HEK293 (cell line): ENCODE measurements around the gene IL6R.

Source experiments
- GLI2 ChIP-seq: fragments of 450-650 bp; formaldehyde crosslinking; IDR thresholded peaks from 2 replicates; pipeline ENCODE4; 2017; ENCODE audit warnings: missing biosample characterization, missing genetic modification characterization, low read depth, borderline replicate concordance
- GLIS2 ChIP-seq: fragments of 450-650 bp; formaldehyde crosslinking; IDR thresholded peaks from 2 replicates; pipeline ENCODE4 v1.5.1; 2016; ENCODE audit warnings: missing biosample characterization, missing genetic modification characterization
- KLF16 ChIP-seq: fragments of 450-650 bp; formaldehyde crosslinking; IDR thresholded peaks from 2 replicates; pipeline ENCODE4 v1.5.1; 2017; ENCODE audit warnings: missing biosample characterization, missing genetic modification characterization
- KLF8 ChIP-seq: fragments of 450-650 bp; formaldehyde crosslinking; IDR thresholded peaks from 2 replicates; pipeline ENCODE4 v1.5.1; 2016; ENCODE audit warnings: missing biosample characterization, missing genetic modification characterization
- MEIS1 ChIP-seq: sonication (generic); formaldehyde crosslinking; IDR thresholded peaks from 2 replicates; pipeline ENCODE4 v1.8.1; 2022; ENCODE audit warnings: missing genetic modification reagents, mild to moderate bottlenecking, borderline replicate concordance
- SCRT1 ChIP-seq: fragments of 450-650 bp; formaldehyde crosslinking; IDR thresholded peaks from 2 replicates; pipeline ENCODE4 v1.5.1; 2016; ENCODE audit warnings: missing biosample characterization, missing genetic modification characterization, borderline replicate concordance
- ZBTB7A ChIP-seq: fragments of 450-650 bp; formaldehyde crosslinking; IDR thresholded peaks from 2 replicates; pipeline ENCODE4 v1.5.1; 2016; ENCODE audit warnings: low read depth, missing biosample characterization, missing genetic modification characterization
- ZFP69B ChIP-seq: fragments of 450-650 bp; formaldehyde crosslinking; IDR thresholded peaks from 2 replicates; pipeline ENCODE4 v1.5.1; 2016; ENCODE audit warnings: missing biosample characterization, missing genetic modification characterization
- ZNF10 ChIP-seq: fragments of 450-650 bp; formaldehyde crosslinking; IDR thresholded peaks from 2 replicates; pipeline ENCODE4 v1.5.1; 2017; ENCODE audit warnings: missing biosample characterization, missing genetic modification characterization
- ZNF16 ChIP-seq: fragments of 450-650 bp; formaldehyde crosslinking; IDR thresholded peaks from 2 replicates; pipeline ENCODE4 v1.5.1; 2016; ENCODE audit warnings: low read depth, missing biosample characterization, missing genetic modification characterization
- ZNF169 ChIP-seq: fragments of 450-650 bp; formaldehyde crosslinking; IDR thresholded peaks from 2 replicates; pipeline ENCODE4 v1.5.1; 2016; ENCODE audit warnings: missing biosample characterization, missing genetic modification characterization
- ZNF174 ChIP-seq: fragments of 450-650 bp; formaldehyde crosslinking; IDR thresholded peaks from 2 replicates; pipeline ENCODE4 v1.5.0; 2017; ENCODE audit warnings: missing biosample characterization, mild to moderate bottlenecking, missing genetic modification characterization
- ZNF184 ChIP-seq: fragments of 450-650 bp; IDR thresholded peaks from 2 replicates; pipeline ENCODE4 v1.5.1; 2018; ENCODE audit warnings: missing biosample characterization, mild to moderate bottlenecking, missing genetic modification characterization
- ZNF19 ChIP-seq: fragments of 450-650 bp; formaldehyde crosslinking; IDR thresholded peaks from 2 replicates; pipeline ENCODE4; 2016; ENCODE audit warnings: missing biosample characterization, missing genetic modification characterization, low read depth
- ZNF214 ChIP-seq: fragments of 450-650 bp; formaldehyde crosslinking; IDR thresholded peaks from 2 replicates; pipeline ENCODE4 v1.5.1; 2017; ENCODE audit warnings: missing biosample characterization, mild to moderate bottlenecking, missing genetic modification characterization, borderline replicate concordance
- ZNF24 ChIP-seq: fragments of 450-650 bp; formaldehyde crosslinking; IDR thresholded peaks from 2 replicates; pipeline ENCODE4 v1.5.1; 2016; ENCODE audit warnings: missing biosample characterization, missing genetic modification characterization
- ZNF266 ChIP-seq: fragments of 450-650 bp; formaldehyde crosslinking; IDR thresholded peaks from 2 replicates; pipeline ENCODE4 v1.5.1; 2016; ENCODE audit warnings: missing biosample characterization, missing genetic modification characterization, low read depth
- ZNF341 ChIP-seq: fragments of 450-650 bp; formaldehyde crosslinking; IDR thresholded peaks from 2 replicates; pipeline ENCODE4; 2016; ENCODE audit warnings: low read depth, missing biosample characterization, missing genetic modification characterization
- ZNF37A ChIP-seq: fragments of 450-650 bp; IDR thresholded peaks from 2 replicates; pipeline ENCODE4 v1.5.1; 2018; ENCODE audit warnings: missing biosample characterization, missing genetic modification characterization
- ZNF404 ChIP-seq: fragments of 450-650 bp; formaldehyde crosslinking; IDR thresholded peaks from 2 replicates; pipeline ENCODE4 v1.5.1; 2017; ENCODE audit warnings: missing biosample characterization, missing genetic modification characterization
- ZNF426 ChIP-seq: fragments of 450-650 bp; formaldehyde crosslinking; IDR thresholded peaks from 2 replicates; pipeline ENCODE4 v1.5.1; 2017; ENCODE audit warnings: missing biosample characterization, missing genetic modification characterization, mild to moderate bottlenecking, inconsistent platforms, moderate library complexity
- ZNF544 ChIP-seq: fragments of 450-650 bp; formaldehyde crosslinking; IDR thresholded peaks from 2 replicates; pipeline ENCODE4 v1.5.0; 2017; ENCODE audit warnings: missing biosample characterization, missing genetic modification characterization
- ZNF548 ChIP-seq: fragments of 450-650 bp; formaldehyde crosslinking; IDR thresholded peaks from 2 replicates; pipeline ENCODE4 v1.5.1; 2016; ENCODE audit warnings: missing biosample characterization, missing genetic modification characterization
- ZNF558 ChIP-seq: fragments of 450-650 bp; formaldehyde crosslinking; IDR thresholded peaks from 2 replicates; pipeline ENCODE4 v1.5.1; 2016; ENCODE audit warnings: missing biosample characterization, missing genetic modification characterization
- ZNF621 ChIP-seq: fragments of 450-650 bp; formaldehyde crosslinking; IDR thresholded peaks from 2 replicates; pipeline ENCODE4 v1.5.1; 2017; ENCODE audit warnings: missing biosample characterization, missing genetic modification characterization
- ZNF623 ChIP-seq: fragments of 450-650 bp; formaldehyde crosslinking; IDR thresholded peaks from 2 replicates; pipeline ENCODE4 v1.5.1; 2016; ENCODE audit warnings: missing biosample characterization, missing genetic modification characterization
- ZNF707 ChIP-seq: fragments of 450-650 bp; formaldehyde crosslinking; IDR thresholded peaks from 2 replicates; pipeline ENCODE4 v1.5.1; 2016; ENCODE audit warnings: missing biosample characterization, missing genetic modification characterization
- ZNF785 ChIP-seq: fragments of 450-650 bp; formaldehyde crosslinking; IDR thresholded peaks from 2 replicates; pipeline ENCODE4 v1.5.1; 2016; ENCODE audit warnings: missing biosample characterization, missing genetic modification characterization
- ZNF830 ChIP-seq: fragments of 450-650 bp; IDR thresholded peaks from 2 replicates; pipeline ENCODE4 v1.5.0; 2018; ENCODE audit warnings: missing biosample characterization, missing genetic modification characterization, low read depth, mild to moderate bottlenecking, moderate library complexity
- ZSCAN23 ChIP-seq: fragments of 450-650 bp; formaldehyde crosslinking; IDR thresholded peaks from 2 replicates; pipeline ENCODE4 v1.5.1; 2016; ENCODE audit warnings: missing biosample characterization, missing genetic modification characterization
- ZSCAN30 ChIP-seq: fragments of 450-650 bp; IDR thresholded peaks from 2 replicates; pipeline ENCODE4 v1.5.1; 2018; ENCODE audit warnings: missing biosample characterization, mild to moderate bottlenecking, missing genetic modification characterization, moderate library complexity
- TF ChIP-seq, protein P1 (sequence below): fragments of 450-650 bp; formaldehyde crosslinking; IDR thresholded peaks from 2 replicates; pipeline ENCODE4 v1.5.1; 2016; ENCODE audit warnings: missing biosample characterization, missing genetic modification characterization
- TF ChIP-seq, protein P2 (sequence below): fragments of 450-650 bp; formaldehyde crosslinking; IDR thresholded peaks from 2 replicates; pipeline ENCODE4 v1.5.1; 2016; ENCODE audit warnings: missing biosample characterization, missing genetic modification characterization
- TF ChIP-seq, protein P3 (sequence below): fragments of 450-650 bp; formaldehyde crosslinking; IDR thresholded peaks from 2 replicates; pipeline ENCODE4 v1.5.1; 2017; ENCODE audit warnings: missing biosample characterization, mild to moderate bottlenecking, missing genetic modification characterization, moderate library complexity

Gene IL6R

DNA sequence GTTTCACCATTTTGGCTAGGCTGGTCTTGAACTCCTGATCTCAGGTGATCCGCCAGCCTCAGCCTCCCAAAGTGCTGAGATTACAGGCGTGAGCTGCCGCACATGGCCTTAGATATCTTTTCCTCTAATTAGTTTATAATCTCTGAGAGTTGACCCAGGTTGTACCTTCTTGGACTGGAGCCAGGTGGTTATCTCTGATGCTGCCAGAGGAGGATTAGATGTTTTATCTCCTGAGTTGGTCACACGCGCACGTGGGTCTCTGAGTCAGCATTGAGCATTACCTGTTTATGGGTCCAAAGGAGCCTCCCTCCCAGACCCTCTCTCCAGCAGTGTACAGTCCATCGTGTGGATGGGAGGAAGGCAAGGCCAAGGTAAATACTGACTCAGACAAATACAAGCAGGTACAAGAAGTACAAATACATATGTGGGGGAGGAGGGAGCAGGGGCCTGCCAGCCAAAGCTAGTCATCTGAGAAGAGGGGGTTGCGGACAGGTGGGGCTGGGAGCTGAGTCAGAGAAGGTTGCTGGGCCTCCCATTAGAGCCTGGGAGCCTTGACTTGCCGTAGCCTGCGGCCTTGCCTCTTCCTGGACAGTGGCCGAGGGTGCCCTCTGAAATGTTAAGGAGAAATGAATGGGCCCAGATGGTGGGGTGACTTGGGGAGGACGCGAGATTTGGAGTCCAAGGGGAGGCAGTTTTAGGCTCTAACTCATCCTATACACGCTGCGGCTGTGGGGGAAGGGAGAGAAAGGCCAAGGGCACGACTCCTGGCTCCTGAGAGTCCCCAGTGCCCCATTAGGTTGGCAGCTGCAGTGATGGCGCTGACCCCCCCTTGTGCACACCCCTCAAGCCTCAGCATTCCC lies 13.1 kb downstream of the IL6R start (continued):
- TF ChIP-seq ZBTB7A (tag by site-specific recombination) (no peak), ZNF785 (tag by site-specific recombination) (no peak), ZNF174 (tag by site-specific recombination) (no peak), ZFP69B (tag by site-specific recombination) (no peak), ZNF830 (tag by site-specific recombination) (no peak), SCRT1 (tag by site-specific recombination) (0 out of 2 replicates have a peak, but pooled peaks have one; percentile 15), ZNF266 (tag by site-specific recombination) (no peak), ZNF544 (tag by site-specific recombination) (no peak), ZNF707 (tag by site-specific recombination) (no peak), ZNF558 (tag by site-specific recombination) (no peak), ZNF24 (tag by site-specific recombination) (0 out of 2 replicates have a peak, but pooled peaks have one; percentile 17), ZNF184 (no peak; the same call in none of the 2 replicates), ZNF169 (tag by site-specific recombination) (no peak), GLIS2 (tag by site-specific recombination) (peak; percentile 56), ZNF10 (tag by site-specific recombination) (no peak), GLI2 (no peak), KLF8 (tag by site-specific recombination) (peak; percentile 90), ZNF426 (tag by site-specific recombination) (no peak), MEIS1 (CRISPR knock-in tag) (no peak), ZNF214 (no peak), ZSCAN23 (0 out of 2 replicates have a peak, but pooled peaks have one; percentile 43), ZNF621 (no peak), ZNF37A (tag by site-specific recombination) (no peak), ZNF623 (tag by site-specific recombination) (no peak), ZNF341 (tag by site-specific recombination) (no peak), ZNF548 (tag by site-specific recombination) (no peak), ZNF404 (tag by site-specific recombination) (no peak), ZNF19 (no peak), KLF16 (0 out of 2 replicates have a peak, but pooled peaks have one; percentile 37), ZSCAN30 (tag by site-specific recombination) (no peak), ZNF16 (tag by site-specific recombination) (no peak)
- TF ChIP-seq, protein P1, sequence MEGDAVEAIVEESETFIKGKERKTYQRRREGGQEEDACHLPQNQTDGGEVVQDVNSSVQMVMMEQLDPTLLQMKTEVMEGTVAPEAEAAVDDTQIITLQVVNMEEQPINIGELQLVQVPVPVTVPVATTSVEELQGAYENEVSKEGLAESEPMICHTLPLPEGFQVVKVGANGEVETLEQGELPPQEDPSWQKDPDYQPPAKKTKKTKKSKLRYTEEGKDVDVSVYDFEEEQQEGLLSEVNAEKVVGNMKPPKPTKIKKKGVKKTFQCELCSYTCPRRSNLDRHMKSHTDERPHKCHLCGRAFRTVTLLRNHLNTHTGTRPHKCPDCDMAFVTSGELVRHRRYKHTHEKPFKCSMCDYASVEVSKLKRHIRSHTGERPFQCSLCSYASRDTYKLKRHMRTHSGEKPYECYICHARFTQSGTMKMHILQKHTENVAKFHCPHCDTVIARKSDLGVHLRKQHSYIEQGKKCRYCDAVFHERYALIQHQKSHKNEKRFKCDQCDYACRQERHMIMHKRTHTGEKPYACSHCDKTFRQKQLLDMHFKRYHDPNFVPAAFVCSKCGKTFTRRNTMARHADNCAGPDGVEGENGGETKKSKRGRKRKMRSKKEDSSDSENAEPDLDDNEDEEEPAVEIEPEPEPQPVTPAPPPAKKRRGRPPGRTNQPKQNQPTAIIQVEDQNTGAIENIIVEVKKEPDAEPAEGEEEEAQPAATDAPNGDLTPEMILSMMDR (tag by site-specific recombination), result no peak
- TF ChIP-seq, protein P2, sequence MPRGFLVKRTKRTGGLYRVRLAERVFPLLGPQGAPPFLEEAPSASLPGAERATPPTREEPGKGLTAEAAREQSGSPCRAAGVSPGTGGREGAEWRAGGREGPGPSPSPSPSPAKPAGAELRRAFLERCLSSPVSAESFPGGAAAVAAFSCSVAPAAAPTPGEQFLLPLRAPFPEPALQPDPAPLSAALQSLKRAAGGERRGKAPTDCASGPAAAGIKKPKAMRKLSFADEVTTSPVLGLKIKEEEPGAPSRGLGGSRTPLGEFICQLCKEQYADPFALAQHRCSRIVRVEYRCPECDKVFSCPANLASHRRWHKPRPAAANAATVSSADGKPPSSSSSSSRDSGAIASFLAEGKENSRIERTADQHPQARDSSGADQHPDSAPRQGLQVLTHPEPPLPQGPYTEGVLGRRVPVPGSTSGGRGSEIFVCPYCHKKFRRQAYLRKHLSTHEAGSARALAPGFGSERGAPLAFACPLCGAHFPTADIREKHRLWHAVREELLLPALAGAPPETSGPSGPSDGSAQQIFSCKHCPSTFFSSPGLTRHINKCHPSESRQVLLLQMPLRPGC, result peak; percentile 66; the same call in 1 of the 2 replicates
- TF ChIP-seq, protein P3, sequence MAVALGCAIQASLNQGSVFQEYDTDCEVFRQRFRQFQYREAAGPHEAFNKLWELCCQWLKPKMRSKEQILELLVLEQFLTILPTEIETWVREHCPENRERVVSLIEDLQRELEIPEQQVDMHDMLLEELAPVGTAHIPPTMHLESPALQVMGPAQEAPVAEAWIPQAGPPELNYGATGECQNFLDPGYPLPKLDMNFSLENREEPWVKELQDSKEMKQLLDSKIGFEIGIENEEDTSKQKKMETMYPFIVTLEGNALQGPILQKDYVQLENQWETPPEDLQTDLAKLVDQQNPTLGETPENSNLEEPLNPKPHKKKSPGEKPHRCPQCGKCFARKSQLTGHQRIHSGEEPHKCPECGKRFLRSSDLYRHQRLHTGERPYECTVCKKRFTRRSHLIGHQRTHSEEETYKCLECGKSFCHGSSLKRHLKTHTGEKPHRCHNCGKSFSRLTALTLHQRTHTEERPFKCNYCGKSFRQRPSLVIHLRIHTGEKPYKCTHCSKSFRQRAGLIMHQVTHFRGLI (tag by site-specific recombination), result no peak; the same call in 1 of the 2 replicates
